Measurements from ENCODE around the gene DPP8. TPM values are rescaled to one million over a fixed set of nuclear protein-coding genes. Genes with fewer than 3 reads are reported as not detected.

Gene DPP8
- total and polyA plus RNA-seq, 4 donors = 30.3 to 106 (median 38.1) TPM

GRCh38 chr15:65529762-65530317 lies 12.4 kb upstream of the DPP8 start:
- DNase-seq (ENCODE audit: low read depth in 4 of 6, low spot score in 6 of 6) = peak in 2 of 6 donors; percentile 12 to 38
- Histone ChIP-seq H3K27ac (ENCODE audit: low read depth, low read length) (peak overlapping the region; percentile 3), H3K4me3 (ENCODE audit: low read depth, low read length) (peak overlapping the region; percentile 93), H3K4me1 (ENCODE audit: control insufficient read depth, insufficient read depth, low read length) (peaks cover 23% of the 10 kb centered on the region), H3K9me3 (ENCODE audit: control insufficient read depth, insufficient read depth, low read length) (no peaks in the 10 kb centered on the region), H3K27me3 (ENCODE audit: control insufficient read depth, insufficient read depth, low read length) (no peaks in the 10 kb centered on the region), H3K36me3 (ENCODE audit: control insufficient read depth, insufficient read depth, low read length) (no peaks in the 10 kb centered on the region)
- 27% methylated on average over 7 of the region's 13 CpGs for WGBS (ENCODE audit: insufficient coverage)

GRCh38 chr15:65528461-65529060 lies 11.1 kb upstream of the DPP8 start:
- Histone ChIP-seq H3K27me3 (ENCODE audit: control insufficient read depth, insufficient read depth, low read length) (no peaks in the 10 kb centered on the region), H3K36me3 (ENCODE audit: control insufficient read depth, insufficient read depth, low read length) (no peaks in the 10 kb centered on the region), H3K9me3 (ENCODE audit: control insufficient read depth, insufficient read depth, low read length) (no peaks in the 10 kb centered on the region), H3K4me1 (ENCODE audit: control insufficient read depth, insufficient read depth, low read length) (peaks cover 19% of the 10 kb centered on the region), H3K27ac (ENCODE audit: low read depth, low read length) (no peak overlapping the region), H3K4me3 (ENCODE audit: low read depth, low read length) (no peak overlapping the region)
- 97% methylated on average over 12 of the region's 20 CpGs for WGBS (ENCODE audit: insufficient coverage)
- DNase-seq (ENCODE audit: low read depth in 4 of 6, low spot score in 6 of 6) = no peak

GRCh38 chr15:65525622-65526021 lies 8.1 kb upstream of the DPP8 start:
- DNase-seq (ENCODE audit: low read depth in 4 of 6, low spot score in 6 of 6) = peak in 4 of 6 donors; percentile 43 to 81 (median 66)
- Histone ChIP-seq H3K27ac (ENCODE audit: low read depth, low read length) (no peak overlapping the region), H3K4me3 (ENCODE audit: low read depth, low read length) (no peak overlapping the region), H3K9me3 (ENCODE audit: control insufficient read depth, insufficient read depth, low read length) (no peaks in the 10 kb centered on the region), H3K36me3 (ENCODE audit: control insufficient read depth, insufficient read depth, low read length) (no peaks in the 10 kb centered on the region), H3K27me3 (ENCODE audit: control insufficient read depth, insufficient read depth, low read length) (no peaks in the 10 kb centered on the region), H3K4me1 (ENCODE audit: control insufficient read depth, insufficient read depth, low read length) (peaks cover 10% of the 10 kb centered on the region)
- no CpG with 5 or more reads among the region's 1 CpG for WGBS (ENCODE audit: insufficient coverage)

- H3K9me3 ChIP-seq (ENCODE audit: control insufficient read depth, insufficient read depth, low read length) = no peaks in the 10 kb centered on the region
- peaks cover 5% of the 10 kb centered on the region for H3K4me1 ChIP-seq (ENCODE audit: control insufficient read depth, insufficient read depth, low read length)
- DNase-seq (ENCODE audit: low read depth in 4 of 6, low spot score in 6 of 6) = no peak
- no peaks in the 10 kb centered on the region for H3K27me3 ChIP-seq (ENCODE audit: control insufficient read depth, insufficient read depth, low read length)
- H3K36me3 ChIP-seq (ENCODE audit: control insufficient read depth, insufficient read depth, low read length) = no peaks in the 10 kb centered on the region
- H3K27ac ChIP-seq (ENCODE audit: low read depth, low read length) = no peak overlapping the region
- 95% methylated on average over 7 of the region's 10 CpGs for WGBS (ENCODE audit: insufficient coverage)
- no peak overlapping the region for H3K4me3 ChIP-seq (ENCODE audit: low read depth, low read length)
Observed at GRCh38 chr15:65524226-65524625, 6.7 kb upstream of the DPP8 start.

GRCh38 chr15:65521350-65521749 lies 3.9 kb upstream of the DPP8 start:
- no peak for DNase-seq (ENCODE audit: low read depth in 4 of 6, low spot score in 6 of 6)
- no peak overlapping the region for H3K27ac ChIP-seq (ENCODE audit: low read depth, low read length)
- no peaks in the 10 kb centered on the region for H3K36me3 ChIP-seq (ENCODE audit: control insufficient read depth, insufficient read depth, low read length)
- H3K27me3 ChIP-seq (ENCODE audit: control insufficient read depth, insufficient read depth, low read length) = no peaks in the 10 kb centered on the region
- 81% methylated on average over 3 of the region's 7 CpGs for WGBS (ENCODE audit: insufficient coverage)
- no peaks in the 10 kb centered on the region for H3K9me3 ChIP-seq (ENCODE audit: control insufficient read depth, insufficient read depth, low read length)
- H3K4me3 ChIP-seq (ENCODE audit: low read depth, low read length) = no peak overlapping the region
- H3K4me1 ChIP-seq (ENCODE audit: control insufficient read depth, insufficient read depth, low read length) = peaks cover 7% of the 10 kb centered on the region

GRCh38 chr15:65518633-65519285 lies 1.3 kb upstream of the DPP8 start:
- no peak overlapping the region for H3K27ac ChIP-seq (ENCODE audit: low read depth, low read length)
- H3K27me3 ChIP-seq (ENCODE audit: control insufficient read depth, insufficient read depth, low read length) = no peaks in the 10 kb centered on the region

GRCh38 chr15:65517866-65518207 lies 348 bp upstream of the DPP8 start:
- 20% methylated on average over 1 of the region's 8 CpGs for WGBS (ENCODE audit: insufficient coverage)
- H3K9me3 ChIP-seq (ENCODE audit: control insufficient read depth, insufficient read depth, low read length) = no peaks in the 10 kb centered on the region
- peak overlapping the region; percentile 85 for H3K4me3 ChIP-seq (ENCODE audit: low read depth, low read length)
- no peaks in the 10 kb centered on the region for H3K36me3 ChIP-seq (ENCODE audit: control insufficient read depth, insufficient read depth, low read length)
- H3K27ac ChIP-seq (ENCODE audit: low read depth, low read length) = no peak overlapping the region
- peaks cover 12% of the 10 kb centered on the region for H3K4me1 ChIP-seq (ENCODE audit: control insufficient read depth, insufficient read depth, low read length)
- no peak for DNase-seq (ENCODE audit: low read depth in 4 of 6, low spot score in 6 of 6)
- H3K27me3 ChIP-seq (ENCODE audit: control insufficient read depth, insufficient read depth, low read length) = no peaks in the 10 kb centered on the region

More at GRCh38 chr15:65518633-65519285, 1.3 kb upstream of the DPP8 start:
- no CpG with 5 or more reads among the region's 4 CpGs for WGBS (ENCODE audit: insufficient coverage)
- no peak for DNase-seq (ENCODE audit: low read depth in 4 of 6, low spot score in 6 of 6)
- Histone ChIP-seq H3K4me1 (ENCODE audit: control insufficient read depth, insufficient read depth, low read length) (peaks cover 8% of the 10 kb centered on the region), H3K9me3 (ENCODE audit: control insufficient read depth, insufficient read depth, low read length) (no peaks in the 10 kb centered on the region), H3K4me3 (ENCODE audit: low read depth, low read length) (no peak overlapping the region), H3K36me3 (ENCODE audit: control insufficient read depth, insufficient read depth, low read length) (no peaks in the 10 kb centered on the region)

- WGBS (ENCODE audit: insufficient coverage) = 80% methylated on average over 1 of the region's 10 CpGs
Observed at GRCh38 chr15:65512807-65513416, 4.6 kb downstream of the DPP8 start.

GRCh38 chr15:65512189-65512588 lies 5.3 kb downstream of the DPP8 start:
- no peaks in the 10 kb centered on the region for H3K9me3 ChIP-seq (ENCODE audit: control insufficient read depth, insufficient read depth, low read length)
- peak in 2 of 6 donors; percentile 15 to 41 for DNase-seq (ENCODE audit: low read depth in 4 of 6, low spot score in 6 of 6)
- H3K4me3 ChIP-seq (ENCODE audit: low read depth, low read length) = peak overlapping the region; percentile 36
- H3K4me1 ChIP-seq (ENCODE audit: control insufficient read depth, insufficient read depth, low read length) = peaks cover 18% of the 10 kb centered on the region
- H3K27me3 ChIP-seq (ENCODE audit: control insufficient read depth, insufficient read depth, low read length) = no peaks in the 10 kb centered on the region
- 76% methylated on average over 5 of the region's 5 CpGs for WGBS (ENCODE audit: insufficient coverage)
- peaks cover 12% of the 10 kb centered on the region for H3K36me3 ChIP-seq (ENCODE audit: control insufficient read depth, insufficient read depth, low read length)
- H3K27ac ChIP-seq (ENCODE audit: low read depth, low read length) = peak overlapping the region; percentile 85

More at GRCh38 chr15:65512807-65513416, 4.6 kb downstream of the DPP8 start:
- peaks cover 12% of the 10 kb centered on the region for H3K36me3 ChIP-seq (ENCODE audit: control insufficient read depth, insufficient read depth, low read length)
- H3K4me1 ChIP-seq (ENCODE audit: control insufficient read depth, insufficient read depth, low read length) = peaks cover 18% of the 10 kb centered on the region
- no peaks in the 10 kb centered on the region for H3K27me3 ChIP-seq (ENCODE audit: control insufficient read depth, insufficient read depth, low read length)
- H3K9me3 ChIP-seq (ENCODE audit: control insufficient read depth, insufficient read depth, low read length) = no peaks in the 10 kb centered on the region
- peak overlapping the region; percentile 85 for H3K27ac ChIP-seq (ENCODE audit: low read depth, low read length)
- peak; percentile 66 to 96 (median 74) for DNase-seq (ENCODE audit: low read depth in 4 of 6, low spot score in 6 of 6)
- H3K4me3 ChIP-seq (ENCODE audit: low read depth, low read length) = peak overlapping the region; percentile 36

All from spinal cord (tissue), 10 donors.